HG03103 (cell line): ENCODE measurements around the gene HOXA3.

Source experiments
- ATAC-seq: cut with Tn5 transposase; IDR thresholded peaks from one replicate; pipeline ENCODE4 v1.9.1; 2021; ENCODE audit warnings: low read depth; ENCODE audit not compliant: unreplicated experiment

HOXA3 gene

DNA sequence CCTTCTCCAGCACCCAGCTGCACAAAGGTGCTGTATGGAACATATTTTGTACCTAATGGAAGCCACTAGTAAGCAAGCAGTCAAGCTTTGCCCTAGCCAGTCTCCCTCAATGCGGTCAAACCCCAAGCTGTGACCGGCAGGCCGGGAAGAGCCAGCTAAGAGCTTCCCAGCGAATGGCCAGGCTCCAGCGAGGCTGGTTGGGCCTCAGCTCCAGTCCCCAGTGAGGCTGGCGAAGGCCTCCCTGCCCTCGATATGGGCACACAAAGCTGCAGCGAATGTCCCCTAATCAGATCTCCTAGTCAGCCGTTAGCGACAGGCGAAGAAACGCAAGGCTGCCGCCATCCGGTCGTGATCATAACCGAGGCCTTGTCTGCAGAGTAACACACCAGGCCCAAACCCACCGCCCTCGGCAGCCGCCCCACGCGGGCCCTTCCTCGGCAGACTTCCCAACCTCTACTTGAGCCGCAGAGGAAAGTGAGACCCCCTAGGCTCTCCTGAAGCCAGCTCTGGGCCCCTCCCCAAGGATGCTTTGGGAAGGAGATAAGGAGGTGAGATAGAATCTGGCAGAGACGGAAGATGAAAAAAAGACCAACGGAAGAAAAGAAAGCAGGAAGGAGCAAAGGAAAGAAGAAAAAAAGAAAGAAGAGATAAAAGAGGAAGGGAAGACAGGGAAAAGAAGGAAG lies 16.0 kb upstream of the HOXA3 start:
- ATAC-seq, result no peak

DNA sequence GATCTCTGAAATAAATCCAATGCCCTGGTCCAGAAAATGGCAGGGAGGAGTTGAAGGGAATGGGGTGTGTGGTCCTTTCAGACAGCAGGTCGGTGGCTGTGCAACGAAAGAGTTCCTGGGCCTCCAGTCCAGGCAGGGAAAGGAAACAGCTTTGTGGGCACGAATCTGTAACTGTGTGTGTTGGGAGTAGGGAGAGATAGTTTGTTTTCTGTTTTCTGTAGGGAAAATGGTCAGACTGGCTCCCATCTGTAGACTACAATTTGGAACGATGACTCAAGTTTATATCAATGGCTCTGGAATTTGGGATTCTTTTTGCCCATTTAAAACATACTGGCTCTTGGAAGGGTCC lies 15.5 kb upstream of the HOXA3 start:
- no peak for ATAC-seq

DNA sequence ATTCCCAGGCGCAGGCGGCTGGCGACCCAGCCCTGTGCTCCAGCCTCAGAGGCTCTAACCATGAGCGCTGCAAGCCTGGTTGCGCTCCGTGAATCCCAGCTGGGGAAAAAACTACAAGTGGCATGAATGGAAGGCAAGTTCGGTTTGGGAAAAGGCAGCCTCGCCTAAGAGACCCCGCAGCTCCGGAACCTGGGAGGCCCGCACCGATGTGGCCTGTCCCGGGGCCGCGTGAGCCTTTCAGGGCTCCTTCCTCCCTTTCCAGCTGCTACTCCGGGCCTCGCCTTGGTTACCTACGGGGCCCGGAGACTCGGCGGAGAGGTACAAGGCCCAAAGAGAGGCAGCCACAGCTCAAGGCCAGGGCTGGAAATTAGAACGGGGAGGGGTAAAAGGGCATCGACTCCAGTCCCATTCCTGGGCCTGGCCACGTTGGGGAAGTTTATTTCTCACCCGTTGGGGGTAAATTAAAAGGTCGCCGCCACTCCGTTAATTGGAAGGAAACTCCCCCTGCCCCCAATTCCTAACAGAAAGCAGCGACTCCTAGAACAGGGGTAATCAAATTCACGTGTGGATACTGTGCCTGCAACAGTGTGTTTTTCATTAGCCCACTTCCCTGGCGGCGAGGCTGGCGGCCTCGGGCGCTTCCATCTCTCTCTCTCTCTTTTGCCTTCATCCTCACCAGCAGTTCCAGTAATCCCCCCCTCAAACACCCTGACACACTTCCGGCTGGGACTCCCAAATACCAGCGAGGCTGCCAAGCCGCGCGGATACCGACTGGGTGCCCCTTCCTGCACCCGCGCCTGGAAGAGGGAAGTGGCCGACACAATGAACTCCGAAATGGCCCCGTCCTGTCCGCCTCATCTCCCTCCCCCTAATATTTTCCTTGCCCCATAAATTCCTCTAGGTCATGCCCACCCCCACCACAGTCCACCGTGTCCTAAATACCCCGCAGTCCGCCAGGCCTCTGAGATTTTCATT lies 14.4 kb upstream of the HOXA3 start:
- no peak for ATAC-seq

DNA sequence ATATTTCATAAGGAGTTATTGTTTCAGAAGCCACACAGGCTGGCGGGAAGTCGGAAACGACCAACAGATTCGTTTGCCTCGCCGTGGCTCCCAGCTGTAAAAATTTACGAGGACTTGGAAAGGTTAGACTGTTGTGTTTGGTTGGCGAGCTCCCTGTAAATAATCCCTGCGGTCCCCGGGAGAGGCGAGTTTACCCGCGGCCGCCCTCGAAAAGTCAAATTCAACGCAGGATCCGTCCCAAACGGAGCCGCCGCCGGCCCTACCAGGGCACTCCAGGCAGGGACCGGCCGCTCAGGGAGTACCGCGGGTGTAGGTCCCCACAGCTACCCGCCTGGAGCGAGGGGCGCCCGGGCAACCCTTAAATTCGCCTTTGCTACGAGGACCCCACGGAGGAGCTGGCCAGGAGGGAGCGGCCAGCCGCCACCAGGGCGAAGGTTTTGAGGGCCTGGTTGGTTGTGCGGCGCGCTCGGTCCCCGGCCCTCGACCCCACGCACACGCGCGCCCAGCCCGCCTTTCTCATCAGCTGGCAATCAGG lies 13.7 kb upstream of the HOXA3 start:
- ATAC-seq, result no peak

DNA sequence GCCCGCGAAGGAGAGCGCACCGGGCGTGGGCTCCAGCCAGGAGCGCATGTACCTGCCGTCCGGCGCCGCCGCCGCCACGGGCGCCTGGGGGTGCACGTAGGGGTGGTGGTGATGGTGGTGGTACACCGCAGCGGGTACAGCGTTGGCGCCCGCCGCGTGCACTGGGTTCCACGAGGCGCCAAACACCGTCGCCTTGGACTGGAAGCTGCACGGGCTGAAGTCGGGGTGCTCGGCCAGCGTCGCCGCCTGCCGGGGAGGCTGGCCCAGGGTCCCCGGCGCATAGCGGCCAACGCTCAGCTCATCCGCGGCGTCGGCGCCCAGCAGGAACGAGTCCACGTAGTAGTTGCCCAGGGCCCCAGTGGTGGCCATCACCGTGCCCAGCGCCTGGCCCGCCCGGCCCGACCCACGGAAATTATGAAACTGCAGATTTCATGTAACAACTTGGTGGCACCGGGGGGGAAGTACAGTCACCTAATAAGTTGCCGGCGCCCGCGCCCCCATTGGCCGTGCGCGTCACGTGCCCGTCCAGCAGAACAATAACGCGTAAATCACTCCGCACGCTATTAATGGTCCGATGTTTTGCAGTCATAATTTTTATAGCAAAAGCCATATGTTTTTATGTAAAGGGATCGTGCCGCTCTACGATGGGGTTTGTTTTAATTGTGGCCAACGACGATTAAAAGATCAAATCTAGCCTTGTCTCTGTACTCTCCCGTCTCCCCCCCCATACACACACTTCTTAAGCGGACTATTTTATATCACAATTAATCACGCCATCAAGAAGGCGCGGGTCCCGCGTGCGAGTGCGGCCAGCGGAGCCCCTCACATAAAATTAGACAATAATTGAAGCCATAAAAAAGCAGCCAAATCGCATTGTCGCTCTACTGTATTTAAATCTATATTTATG lies 13.0 kb upstream of the HOXA3 start, which contains the start of gene HOXA9:
TSS of gene HOXA9 (minus strand) at position 449 of the 907 bp plus-strand sequence. CDS start at position 369, 80 bp downstream.
- ATAC-seq, result no peak

DNA sequence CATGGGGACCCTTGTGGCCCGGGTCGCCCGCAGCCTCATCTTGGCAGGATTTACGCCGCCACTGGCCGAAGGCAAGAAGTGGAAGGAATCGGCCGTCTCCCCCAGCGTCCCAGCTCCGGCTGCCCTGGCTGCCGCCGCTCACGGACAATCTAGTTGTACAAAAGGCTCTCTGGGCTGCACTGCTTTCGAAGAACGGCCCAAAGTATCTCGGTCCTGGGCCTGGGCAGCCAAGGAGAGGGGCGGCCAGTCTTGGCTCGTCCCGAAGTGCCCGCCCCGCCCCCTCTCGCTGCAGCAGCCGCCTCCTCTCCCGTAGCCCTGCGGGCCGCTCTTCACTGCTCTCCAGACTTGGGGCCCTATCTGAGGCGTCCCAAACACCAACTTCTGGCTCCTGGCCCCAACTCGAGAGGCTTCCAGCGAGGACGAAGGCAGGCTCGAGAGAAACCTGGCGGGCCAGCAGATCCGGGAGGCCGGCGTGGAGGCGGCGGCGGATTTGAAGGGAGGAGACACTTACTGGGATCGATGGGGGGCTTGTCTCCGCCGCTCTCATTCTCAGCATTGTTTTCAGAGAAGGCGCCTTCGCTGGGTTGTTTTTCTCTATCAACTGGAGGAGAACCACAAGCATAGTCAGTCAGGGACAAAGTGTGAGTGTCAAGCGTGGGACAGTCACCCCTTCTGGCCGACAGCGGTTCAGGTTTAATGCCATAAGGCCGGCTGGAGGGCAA lies 12.1 kb upstream of the HOXA3 start:
- no peak for ATAC-seq

DNA sequence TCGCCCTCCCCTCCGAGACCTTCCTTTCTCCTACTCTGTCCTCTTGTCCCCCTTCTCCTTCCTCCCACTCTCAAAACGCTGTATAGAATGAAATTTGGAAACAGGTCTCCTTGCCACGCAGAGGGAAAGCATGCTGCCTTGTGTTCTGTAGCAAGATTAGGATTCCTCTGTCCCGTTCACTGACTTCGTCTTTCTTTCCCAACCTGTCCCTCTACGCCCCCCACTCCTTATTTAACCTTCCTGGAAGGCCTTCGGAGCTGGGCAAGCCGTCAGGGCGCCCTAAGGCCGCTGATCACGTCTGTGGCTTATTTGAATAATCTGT lies 11.6 kb upstream of the HOXA3 start:
- ATAC-seq, result no peak

DNA sequence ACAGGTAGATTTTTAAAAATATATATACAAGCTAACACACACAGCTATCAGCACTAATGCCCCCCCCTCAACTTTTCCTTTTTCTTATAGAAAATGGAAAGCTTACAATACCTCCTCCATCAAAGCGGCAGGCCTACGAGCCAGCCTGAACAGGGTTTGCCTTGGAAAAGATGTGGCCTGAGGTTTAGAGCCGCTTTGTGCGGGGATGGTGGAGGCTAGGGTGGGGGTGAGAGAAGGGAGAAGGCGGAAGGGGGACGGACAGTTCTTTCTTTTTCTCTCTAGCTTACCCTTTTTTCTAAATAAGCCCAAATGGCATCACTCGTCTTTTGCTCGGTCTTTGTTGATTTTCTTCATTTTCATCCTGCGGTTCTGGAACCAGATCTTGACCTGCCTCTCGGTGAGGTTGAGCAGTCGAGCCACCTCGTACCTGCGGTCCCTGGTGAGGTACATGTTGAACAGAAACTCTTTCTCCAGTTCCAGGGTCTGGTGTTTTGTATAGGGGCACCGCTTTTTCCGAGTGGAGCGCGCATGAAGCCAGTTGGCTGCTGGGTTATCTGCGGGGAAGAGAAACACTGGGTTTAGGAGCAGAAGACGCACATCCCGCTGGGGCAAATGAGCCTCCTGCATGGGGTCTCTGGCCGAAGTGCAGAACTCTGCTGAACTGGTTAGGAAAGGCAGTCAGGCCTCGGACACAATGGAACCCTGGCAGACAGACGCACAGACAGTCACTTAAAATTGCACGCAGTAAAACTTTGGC lies 11.1 kb upstream of the HOXA3 start:
- no peak for ATAC-seq

DNA sequence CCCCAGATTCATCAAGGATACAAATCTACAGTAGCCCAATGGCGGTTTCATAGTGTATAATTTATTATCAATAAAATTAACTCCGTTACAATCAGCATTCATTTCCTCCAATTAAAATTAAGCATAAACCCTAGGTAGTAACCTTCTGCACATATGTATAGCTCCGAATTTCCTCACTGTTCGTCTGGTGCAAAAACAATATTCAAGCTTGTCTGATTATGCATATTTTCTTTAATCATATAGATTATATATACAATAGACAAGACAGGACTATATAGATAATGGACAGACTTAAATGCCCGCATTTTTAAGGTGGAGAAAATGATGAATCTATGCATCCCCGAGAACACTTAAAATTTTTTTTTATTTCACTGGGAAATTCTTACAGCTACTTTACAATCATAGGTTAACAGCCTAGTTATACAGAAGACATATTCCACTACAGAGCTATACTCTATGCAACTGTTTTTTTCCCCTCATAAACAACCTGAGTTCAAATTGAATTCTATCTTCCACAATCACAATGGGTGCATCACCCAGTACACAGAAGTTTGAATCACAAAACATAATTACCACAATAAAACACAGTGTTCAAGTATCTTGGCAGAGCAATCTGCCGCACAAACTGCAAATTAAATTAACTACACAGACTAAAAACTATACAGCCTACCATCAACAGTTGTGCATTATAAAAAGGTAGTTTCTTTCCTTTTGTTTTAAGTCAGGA lies 10.3 kb upstream of the HOXA3 start:
- no peak for ATAC-seq

DNA sequence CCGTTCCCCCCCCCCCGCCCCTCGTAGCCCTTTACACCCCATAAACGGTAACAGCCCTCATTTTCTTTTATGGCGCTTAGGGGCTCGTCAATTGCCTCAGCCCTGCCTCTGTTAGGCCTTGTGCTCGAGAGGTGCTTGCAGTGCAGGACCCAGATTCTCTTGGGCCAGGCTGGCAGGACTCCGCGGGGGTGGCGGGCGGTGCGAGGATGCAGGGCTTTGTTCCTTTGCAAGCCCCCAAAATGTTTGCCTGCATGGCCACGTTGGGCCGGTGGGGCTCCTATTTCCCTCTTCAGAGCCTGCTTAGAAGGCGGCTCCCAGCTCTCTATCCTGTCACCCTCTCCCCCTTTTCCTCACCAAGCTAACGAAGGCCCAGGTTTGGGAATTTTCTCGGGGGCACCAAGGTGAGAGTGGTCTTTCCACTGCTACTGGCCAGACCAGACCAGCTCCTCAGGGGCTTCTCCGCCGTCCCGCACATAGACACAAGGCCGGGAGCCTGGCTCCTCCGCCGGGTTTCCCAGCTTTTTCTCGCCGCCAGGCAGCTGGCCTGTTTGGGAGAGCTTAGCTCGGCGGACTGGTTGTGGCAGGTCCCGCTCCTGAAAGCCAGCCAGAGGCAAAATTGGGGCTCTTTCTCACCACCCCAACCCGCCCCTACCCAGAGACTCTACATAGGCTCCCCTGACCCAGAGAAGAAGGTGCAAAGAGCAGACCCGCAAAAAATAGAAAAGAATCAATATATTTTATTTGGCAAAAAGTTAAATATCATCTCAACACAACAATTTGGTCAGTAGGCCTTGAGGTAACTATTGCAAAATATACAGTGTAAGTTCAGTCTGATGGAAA lies 9.6 kb upstream of the HOXA3 start:
- no peak for ATAC-seq

DNA sequence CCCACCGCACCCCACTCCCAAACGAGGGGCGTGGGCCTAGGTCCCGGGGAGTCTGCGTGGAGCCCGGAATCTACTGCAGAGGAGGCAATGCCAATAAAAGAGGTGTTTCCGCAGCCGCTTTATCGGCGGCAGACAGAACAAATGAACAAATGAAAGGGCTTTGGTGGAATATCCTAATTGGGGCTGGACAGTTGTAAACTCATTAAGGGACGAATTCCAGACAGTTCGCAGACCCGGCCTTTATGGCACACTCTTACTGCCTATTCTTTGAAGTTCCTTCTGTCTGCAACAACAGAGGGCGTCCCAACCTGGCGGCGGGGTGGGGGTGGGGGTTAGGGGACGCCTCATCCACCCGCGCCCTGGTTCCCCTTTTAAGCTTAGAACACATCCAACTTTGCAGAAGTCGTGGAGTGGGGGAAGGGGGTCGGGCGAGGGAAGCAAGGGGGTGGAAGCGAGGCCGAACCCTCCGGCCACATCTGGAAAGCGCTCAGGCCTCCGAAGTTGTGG lies 8.9 kb upstream of the HOXA3 start:
- ATAC-seq, result no peak

DNA sequence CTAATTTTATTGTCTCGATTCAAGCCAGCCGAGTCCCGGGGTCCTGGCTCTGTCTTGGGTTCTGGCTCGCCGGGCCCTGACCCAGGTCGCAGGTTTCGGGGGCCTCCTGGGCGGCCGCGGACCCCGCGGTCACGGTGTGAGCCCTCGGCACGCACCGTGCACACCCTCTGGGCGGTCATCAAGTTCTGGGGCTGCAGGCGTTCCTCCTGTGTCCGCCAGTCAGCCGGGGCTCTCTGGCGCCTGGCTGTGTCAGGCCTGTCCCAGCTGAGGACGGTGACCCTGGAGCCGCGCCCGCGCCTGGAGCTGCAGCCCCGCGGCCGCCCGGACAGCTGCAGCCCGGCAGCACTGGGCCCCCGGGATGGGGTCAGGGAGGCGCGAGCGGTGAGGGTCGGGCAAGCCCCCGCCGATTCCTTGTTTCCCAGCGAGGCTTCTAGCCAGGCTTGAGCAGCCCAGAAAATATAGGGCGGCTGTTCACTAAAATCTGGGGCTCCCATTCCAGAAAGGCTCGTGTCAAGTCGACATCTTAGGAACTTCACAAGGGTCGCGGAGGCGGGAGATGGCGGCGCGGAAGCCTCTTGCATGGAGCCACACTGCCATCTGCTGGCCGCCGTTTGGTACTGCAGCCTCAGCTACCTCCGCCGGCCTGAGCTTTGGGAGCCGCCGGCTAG lies 8.3 kb upstream of the HOXA3 start:
- no peak for ATAC-seq

DNA sequence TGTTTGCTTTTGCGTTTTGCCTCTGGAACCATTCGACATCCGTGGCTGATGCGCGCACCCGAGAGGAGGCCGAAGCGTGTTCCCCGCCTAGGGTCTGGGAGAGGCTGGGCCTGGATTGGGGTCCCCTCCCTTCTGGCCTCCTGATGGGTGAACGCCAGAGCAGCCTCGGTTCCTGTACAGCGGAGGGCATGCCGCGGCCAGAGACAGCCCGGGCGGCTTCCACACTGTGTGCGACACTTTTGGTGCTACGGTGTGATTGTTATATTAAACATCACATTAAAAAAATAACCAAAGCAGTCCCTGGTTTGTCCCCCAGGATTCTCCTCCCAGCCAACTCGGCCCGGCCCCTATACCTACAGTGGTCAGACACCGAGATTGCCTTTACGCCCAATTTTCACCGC lies 7.8 kb upstream of the HOXA3 start:
- ATAC-seq, result no peak

DNA sequence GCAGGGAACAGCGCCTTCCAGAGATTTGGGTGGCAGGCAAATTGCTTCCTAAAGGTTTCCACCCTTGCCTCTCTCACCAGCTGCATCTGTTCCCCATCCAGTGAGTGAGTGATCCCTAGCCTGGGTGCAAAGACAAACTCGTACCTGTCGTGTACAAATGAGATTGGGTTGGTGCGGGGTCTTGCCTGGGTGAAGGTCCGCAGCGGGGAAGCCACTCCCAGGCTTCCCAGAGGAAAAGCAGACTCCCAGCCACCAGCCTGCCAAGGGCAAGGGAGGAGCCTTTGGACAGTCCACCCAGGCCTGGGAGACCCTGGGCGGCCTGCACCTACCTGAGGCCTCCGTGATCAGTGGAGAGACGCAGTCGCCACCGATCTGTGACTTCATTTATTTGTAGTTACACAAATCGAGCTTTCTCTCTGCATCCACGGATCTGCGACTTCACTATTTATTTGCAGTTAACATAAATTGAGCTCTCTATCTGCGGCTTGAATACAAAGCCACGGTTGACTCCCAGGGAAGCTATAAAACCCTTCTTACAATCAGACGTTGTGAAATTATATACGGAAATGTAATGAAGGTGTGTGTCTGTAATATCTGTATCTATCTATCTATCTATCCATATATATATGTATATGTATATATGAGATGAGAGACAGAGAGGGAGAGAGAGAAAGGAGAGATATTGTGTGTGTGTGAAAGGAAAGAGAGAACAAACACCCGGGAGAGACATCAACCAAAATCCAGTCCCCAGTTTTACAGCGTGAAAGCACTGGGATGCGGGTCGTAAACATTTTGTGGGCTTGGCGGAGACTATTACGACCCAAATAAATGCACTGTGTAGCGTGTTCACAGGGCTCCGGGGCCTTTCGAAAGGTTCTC lies 7.1 kb upstream of the HOXA3 start:
- no peak for ATAC-seq

DNA sequence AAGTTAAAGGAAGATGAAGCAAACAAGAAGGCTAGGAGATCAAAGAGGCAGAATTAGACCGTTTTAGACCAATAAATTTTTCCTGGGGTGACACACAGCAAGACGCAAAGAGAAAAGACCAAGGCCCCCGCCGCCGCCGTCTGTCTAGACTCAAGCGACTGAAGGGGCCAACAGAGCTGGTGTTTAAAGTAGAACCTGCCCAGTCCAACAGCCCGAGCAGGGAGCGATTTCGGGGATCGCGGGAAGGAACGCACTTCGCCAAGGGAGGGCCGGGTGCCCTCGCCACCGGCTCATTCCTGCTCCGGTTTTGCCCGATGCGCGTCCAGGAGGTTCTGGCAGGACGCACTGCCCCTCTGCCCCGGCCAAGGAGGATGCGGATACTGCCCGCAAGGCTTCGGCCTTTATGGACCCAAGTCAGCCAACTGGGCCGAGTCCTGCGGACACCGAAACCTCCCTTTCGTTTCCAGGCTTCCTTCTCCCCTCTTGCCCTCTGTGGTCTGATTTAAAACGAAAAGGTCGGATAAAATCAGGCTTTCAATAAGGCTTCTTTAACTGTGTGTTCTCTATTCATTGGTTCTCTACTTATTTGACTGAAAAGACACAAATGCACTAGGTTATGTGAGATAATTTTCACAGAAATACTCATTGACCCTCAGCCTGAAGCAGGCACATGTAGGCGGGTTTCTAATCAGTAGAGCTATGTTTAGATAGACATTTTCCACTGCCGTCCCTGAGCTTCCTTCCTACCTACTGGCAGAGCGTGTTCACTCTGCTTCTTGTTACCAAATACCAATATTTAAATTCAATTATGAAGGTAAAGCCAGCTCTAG lies 6.3 kb upstream of the HOXA3 start:
- ATAC-seq, result no peak
